Measurements from ENCODE around the gene MRPS9.

The MRPS9 gene

GRCh38 chr2:105080461-105080860, 42.6 kb downstream of the MRPS9 start:
- no peak for DNase-seq

GRCh38 chr2:105081006-105081601, 43.2 kb downstream of the MRPS9 start:
- DNase-seq, result no peak

- no peak for DNase-seq
Measured at GRCh38 chr2:105082107-105082506, 44.2 kb downstream of the MRPS9 start.

GRCh38 chr2:105085525-105085924, 47.7 kb downstream of the MRPS9 start:
- no peak for DNase-seq

GRCh38 chr2:105087273-105087672, 49.4 kb downstream of the MRPS9 start:
- no peak for DNase-seq

- DNase-seq, result no peak
Measured at GRCh38 chr2:105090091-105090490, 52.2 kb downstream of the MRPS9 start.

DNA sequence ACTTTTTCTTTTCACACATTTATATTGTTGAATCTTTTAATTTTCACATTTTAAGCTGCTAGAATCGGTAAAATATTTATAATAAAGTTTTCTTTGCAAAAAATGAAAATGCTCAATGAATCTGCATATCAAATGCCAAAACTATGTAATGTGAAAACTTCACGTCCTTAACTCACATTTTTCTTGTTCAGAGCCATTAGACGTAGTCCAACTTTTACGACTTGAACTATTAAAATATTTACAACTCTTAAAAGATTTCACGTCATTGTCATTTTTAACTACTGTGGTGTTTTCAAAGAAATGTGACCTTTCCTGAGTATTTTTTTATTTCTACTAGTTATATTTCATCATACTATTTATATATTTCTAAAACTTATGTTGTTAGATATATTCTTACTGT, 54.9 kb downstream of the MRPS9 start:
- no peak for DNase-seq

DNA sequence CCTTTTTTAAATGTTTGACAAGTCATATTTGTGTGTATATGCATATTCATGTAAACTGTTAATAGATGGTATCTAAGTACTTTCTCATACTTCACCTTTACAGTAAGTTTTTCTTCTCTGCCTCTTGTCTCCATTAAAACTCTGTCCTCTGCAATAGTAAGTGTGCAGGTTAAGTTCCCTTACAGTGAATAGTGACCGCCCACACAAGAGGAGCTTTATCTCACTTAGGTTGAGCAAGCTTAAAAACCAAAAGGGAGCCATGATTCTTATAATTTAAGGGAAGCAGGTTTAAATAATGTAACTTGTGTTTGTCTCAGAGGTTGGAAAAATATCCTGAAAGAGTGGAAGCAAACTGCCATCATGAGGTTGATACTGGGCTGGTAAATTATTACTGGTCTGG, 61.3 kb downstream of the MRPS9 start:
- DNase-seq, result no peak

DNA sequence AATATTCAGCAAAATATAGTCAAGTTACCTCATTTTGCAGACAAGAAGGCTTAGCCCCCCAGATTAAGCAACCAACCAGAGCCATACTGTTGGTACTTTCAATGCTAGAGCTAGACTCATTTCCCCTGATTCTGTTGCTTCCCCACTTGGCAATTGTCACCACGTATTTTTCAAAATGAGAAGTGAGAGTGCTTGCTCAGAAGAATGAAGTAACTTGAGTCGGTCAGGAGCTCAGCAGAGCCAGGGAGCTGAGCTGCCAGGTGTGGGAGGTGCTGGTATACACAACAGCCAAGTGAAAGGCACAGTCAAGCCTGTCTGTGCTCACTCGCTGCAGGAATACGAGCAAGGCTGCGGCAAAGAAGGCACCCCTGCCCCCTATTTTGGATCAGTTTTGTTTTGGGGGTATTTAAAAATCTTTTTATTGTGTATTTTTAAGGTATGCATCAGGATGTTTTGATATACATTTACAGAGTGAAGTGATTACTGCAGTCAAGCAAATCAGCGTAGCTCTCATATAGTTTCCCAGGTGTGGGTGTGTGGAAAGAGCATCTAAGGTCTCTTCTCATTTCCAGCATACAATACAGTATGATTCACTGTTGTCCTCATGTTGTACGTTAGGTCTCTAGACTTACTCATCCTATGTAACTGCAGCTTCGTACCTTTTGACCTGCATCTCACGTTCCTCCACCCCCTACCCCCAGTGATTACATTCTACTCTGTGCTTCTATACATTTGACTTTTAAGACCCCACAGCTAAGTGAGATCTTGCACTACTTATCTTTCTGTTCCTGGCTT, 62.4 kb downstream of the MRPS9 start:
- peak; percentile 46 for DNase-seq

DNA sequence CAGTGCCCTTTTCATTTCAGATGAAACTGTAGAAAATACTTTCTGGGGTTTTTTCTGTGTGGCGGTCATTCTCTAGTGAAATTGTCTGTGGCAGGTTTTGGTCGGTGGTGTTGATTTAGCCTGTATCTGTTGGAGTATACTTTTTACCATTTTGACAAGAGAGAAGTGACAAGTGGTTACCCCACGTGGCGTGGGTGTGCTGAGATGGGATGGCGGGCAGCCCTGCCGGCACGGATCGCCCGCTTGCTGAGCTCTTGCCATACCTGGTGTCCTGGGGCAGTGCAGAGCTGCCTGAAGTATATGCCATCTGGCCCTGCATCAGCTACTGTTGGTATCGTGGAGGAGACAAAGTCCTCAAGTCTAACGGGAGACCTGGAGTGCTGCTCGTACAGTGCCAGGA, 64.1 kb downstream of the MRPS9 start:
- no peak for DNase-seq

GRCh38 chr2:105102963-105103421, 65.1 kb downstream of the MRPS9 start:
- DNase-seq, result peak; percentile 43

- DNase-seq, result no peak
Measured at GRCh38 chr2:105103481-105103880, 65.6 kb downstream of the MRPS9 start.

DNA sequence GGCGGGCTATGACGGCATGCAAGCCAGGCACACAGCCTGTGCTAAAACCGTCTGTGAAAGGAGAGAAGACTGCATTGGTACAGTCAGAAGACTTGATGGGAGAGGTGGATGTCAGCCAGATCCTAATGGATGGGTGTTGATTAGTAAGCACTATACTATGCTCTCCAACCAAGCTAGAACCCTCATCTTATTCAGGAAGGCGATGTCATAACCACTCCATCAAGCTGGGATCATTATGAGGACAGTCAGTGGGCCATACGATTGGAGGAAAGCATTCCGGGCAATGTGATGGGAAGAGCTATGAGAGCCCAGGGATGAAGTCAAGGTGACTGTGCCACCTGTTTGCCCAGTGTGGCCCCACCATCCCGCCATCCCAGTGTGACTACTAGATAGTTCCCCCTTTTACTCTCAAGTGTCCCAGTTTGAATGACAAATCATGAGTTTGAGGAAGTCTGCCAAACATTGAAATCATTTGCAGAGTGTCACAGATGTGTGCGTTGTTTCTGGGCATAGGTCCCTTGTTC, 66.4 kb downstream of the MRPS9 start:
- DNase-seq, result no peak

DNA sequence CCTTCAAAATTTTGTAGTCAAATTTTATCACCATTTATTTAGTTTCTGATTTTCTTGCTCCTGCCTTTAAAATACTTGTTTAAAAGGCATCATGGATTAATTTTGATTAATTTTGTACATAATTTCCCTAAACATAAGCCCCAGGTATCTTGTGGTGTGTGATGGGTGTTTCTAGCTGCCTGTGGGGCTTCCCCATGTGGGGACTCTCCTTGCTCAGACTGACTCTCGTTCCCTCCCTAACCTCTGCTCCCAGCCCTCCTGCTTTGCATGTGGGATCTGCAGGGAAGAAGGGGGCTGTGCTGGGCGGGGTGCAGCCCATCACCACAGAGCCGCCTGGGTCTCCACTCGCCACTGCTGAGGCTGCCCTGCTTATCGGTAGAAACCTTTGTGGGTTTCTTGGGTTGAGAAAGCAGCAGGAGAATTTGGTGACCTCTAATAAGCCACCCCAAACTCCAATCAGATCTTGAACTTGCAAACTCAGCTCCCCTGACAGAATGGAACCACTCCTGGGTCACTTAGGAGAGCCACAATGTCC, 72.5 kb downstream of the MRPS9 start:
- DNase-seq, result no peak

- no peak for DNase-seq
Measured at GRCh38 chr2:105111365-105112150, 73.7 kb downstream of the MRPS9 start.

GRCh38 chr2:105112345-105112744, 74.5 kb downstream of the MRPS9 start:
- DNase-seq, result no peak

DNA sequence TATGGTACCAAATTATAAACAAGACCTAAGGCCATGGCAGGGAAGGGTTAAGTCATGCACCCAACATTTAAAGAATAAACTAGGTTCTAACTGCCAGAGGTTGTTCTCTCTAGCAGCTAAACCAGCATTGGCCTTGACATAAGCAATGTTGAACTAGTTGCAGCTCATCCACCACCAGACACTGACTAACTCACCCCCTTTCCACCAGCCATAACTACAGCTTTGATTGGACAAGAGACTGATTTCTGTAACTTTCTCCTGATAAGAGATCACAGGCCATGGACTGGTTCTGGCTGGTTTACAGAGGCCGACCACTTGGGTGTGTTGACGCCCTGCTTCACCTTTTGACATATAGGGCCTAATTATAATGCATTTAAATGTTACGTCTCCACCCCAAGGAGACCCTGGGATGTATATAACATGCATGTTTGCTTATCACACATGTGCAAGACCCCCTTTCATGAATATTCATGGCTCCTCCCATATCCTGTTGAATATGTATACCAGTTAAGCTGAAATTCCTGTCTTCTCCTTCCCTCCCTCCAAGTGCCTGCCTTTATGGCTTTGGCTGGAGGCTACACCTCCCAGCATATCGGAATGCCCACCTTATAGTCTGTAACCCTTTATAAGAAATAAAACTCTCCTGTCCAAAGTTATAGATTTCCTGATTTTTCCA, 75.9 kb downstream of the MRPS9 start:
- no peak for DNase-seq

- peak; percentile 34 for DNase-seq
Measured at GRCh38 chr2:105114551-105114950, 76.7 kb downstream of the MRPS9 start.

DNA sequence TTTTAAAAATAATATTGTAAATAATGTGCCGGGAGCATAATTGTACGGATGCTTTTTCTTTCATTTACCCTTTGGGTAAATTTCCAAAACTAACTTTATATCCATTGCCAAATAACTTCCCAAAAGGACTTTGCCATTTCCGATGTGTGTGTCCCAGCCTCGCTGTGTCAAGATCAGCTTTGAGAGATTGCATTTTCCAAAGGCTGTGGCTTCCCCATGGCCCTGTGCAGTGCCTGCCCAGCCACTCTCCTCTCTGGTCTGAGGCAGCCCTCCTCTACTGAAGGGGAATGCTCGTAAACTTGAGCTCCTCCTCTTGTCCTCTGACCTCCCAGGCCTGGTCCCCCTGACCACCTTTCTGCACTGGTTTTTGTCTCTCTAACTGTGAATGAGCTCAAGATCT, 78.5 kb downstream of the MRPS9 start:
- no peak for DNase-seq

DNA sequence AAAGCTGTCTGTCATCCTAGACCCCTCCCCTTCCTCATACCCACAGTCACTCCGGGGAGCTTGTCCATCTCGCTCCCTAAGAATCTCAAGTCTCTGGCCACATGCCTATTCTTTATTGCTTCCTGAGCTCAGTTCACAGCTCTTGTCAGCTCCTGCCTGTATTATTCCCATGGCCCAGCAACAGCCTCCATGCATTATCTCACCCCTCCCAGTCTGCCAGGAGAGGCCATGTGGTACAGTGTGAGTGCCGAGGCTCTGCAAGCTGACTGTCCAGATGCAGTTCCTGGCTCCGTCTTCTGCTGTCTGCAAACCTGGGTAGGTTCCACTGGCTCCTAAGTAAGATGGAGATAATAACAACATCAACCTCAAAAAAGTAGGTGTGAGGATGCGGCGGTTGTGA, 79.7 kb downstream of the MRPS9 start:
- DNase-seq, result no peak

GRCh38 chr2:105118960-105119359, 81.1 kb downstream of the MRPS9 start:
- no peak for DNase-seq

DNA sequence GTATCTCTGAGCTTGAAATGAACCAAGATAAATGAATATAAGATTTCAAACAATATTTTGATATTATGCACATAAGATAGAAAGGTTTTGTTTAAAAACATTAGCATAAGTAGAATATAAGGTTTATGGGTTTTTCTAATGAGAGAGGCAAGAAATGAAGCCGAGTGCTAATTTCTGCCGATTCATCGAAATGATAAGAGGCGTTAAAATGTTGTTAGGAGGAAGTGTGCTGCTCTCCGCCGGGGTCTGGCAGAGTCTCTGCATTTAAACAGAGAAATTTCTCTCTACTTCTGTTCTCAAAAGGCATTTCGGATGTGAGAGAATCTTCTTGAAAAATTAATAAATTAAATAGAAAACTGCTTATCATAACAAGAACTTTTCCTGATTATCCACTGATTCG, 83.6 kb downstream of the MRPS9 start:
- DNase-seq, result no peak

- no peak for DNase-seq
Measured at GRCh38 chr2:105125428-105125827, 87.6 kb downstream of the MRPS9 start.

All from NCI-H2107 (cell line).